GM12872 (cell line): Measurements from ENCODE around the gene NUP160.

Source experiments
- TF ChIP-seq, protein P1 (sequence below): IDR thresholded peaks from 3 replicates; pipeline ENCODE4 v1.5.1; 2011; ENCODE audit warnings: low read depth, mild to moderate bottlenecking, low read length, moderate library complexity; ENCODE audit not compliant: insufficient read depth

Gene NUP160

GRCh38 chr11:47766509-47767227 is 81.5 kb downstream of the NUP160 start:
- TF ChIP-seq, protein P1, sequence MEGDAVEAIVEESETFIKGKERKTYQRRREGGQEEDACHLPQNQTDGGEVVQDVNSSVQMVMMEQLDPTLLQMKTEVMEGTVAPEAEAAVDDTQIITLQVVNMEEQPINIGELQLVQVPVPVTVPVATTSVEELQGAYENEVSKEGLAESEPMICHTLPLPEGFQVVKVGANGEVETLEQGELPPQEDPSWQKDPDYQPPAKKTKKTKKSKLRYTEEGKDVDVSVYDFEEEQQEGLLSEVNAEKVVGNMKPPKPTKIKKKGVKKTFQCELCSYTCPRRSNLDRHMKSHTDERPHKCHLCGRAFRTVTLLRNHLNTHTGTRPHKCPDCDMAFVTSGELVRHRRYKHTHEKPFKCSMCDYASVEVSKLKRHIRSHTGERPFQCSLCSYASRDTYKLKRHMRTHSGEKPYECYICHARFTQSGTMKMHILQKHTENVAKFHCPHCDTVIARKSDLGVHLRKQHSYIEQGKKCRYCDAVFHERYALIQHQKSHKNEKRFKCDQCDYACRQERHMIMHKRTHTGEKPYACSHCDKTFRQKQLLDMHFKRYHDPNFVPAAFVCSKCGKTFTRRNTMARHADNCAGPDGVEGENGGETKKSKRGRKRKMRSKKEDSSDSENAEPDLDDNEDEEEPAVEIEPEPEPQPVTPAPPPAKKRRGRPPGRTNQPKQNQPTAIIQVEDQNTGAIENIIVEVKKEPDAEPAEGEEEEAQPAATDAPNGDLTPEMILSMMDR = no peak

DNA sequence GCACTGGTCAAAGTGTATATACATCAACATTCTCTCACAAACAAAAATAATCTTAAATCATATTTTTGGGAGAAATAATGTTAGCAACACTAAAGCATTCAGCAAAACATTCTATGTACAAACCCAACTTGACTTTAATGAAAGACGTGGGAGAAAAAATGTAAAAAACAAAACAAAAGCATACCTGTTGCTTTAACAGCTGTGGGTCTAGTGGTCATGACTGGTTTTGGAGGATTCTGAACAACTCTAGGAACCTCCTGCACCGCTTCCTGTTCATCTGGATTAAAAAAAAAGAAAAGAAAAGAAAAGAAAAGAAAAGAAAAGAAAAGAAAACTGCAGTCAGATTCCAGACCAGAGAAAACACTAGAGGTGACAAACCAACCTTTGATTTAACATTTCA is 83.1 kb downstream of the NUP160 start:
- TF ChIP-seq, protein P1 = no peak

GRCh38 chr11:47756208-47756607 is 91.9 kb downstream of the NUP160 start:
- TF ChIP-seq, protein P1 = no peak

DNA sequence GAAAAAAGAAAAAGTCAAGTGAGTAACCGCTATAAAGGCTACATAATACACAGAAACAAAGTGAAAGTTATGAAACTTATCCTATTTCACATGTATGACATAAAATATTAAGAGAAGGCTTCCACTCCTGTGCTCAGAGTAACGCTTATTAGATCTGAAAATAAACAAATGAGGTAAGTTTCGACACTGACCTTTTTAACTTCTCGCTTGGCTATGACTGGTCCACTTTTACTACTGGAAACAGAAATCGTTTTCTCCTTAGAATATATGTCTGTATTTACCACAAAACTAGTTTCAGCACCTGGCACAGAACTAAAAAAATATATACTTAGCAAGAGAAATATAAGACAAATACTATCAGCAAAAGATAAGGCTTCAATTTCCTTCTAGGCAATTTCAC is 97.4 kb downstream of the NUP160 start:
- TF ChIP-seq, protein P1 = no peak

DNA sequence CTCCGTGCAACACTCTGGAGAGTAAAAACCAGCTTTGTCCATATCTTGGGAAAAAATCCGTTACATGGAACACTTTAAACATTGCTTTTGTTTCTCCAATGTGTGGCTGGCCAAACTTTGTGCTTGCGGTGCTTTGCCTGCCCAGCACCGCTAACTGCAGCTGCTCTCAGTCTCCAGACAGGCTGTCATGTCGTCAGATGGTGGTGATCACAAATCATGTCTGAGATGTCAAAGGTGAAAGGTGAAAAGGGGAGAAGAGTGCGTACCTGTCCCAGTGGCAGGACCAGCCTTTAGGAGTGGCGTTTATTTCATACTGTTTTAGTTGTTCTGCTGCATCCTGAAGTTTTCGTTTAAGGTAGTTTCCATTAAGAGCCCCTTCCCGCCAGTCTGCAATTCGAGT is 115.9 kb downstream of the NUP160 start:
- TF ChIP-seq, protein P1 = no peak

- TF ChIP-seq, protein P1 = no peak
Observed at GRCh38 chr11:47731475-47731874, 116.7 kb downstream of the NUP160 start.
